ENCODE results near the gene BABAM2. TPM values are rescaled to one million over a fixed set of nuclear protein-coding genes. Genes with fewer than 3 reads are reported as not detected.

The BABAM2 gene
- total and polyA plus RNA-seq, 2 of the 4 experiments (the other 2 are of a cell fraction): 20.9 to 23.1 TPM

GRCh38 chr2:28322051-28322450 is 431.5 kb downstream of the BABAM2 start:
- Histone ChIP-seq H2BK20ac (ENCODE audit: low read depth, low read length) (peak overlapping the region; percentile 0; the same call in 1 of the 2 replicates), H3K4me3 (ENCODE audit: insufficient read depth, low read depth, low read length) (no peak overlapping the region), H4K91ac (ENCODE audit: insufficient read depth, low read depth, low read length) (0 out of 2 replicates have a peak overlapping the region, but pooled peaks have one; percentile 3), H3K36me3 (ENCODE audit: control insufficient read depth, insufficient read depth, low read length) (no peaks in the 10 kb centered on the region), H3K4me1 (ENCODE audit: control insufficient read depth, insufficient read depth, low read length) (peaks cover 20% of the 10 kb centered on the region), H2AK5ac (ENCODE audit: low read depth, low read length) (peak overlapping the region; percentile 3; the same call in 1 of the 2 replicates), H3K56ac (ENCODE audit: extremely low read depth, insufficient read depth, low read length) (no peak overlapping the region), H3K18ac (ENCODE audit: low read depth, low read length) (no peak overlapping the region), H3K9ac (ENCODE audit: low read depth, low read length) (no peak overlapping the region), H2BK120ac (ENCODE audit: low read depth, low read length) (no peak overlapping the region), H4K20me1 (ENCODE audit: insufficient read depth, low read length) (no peaks in the 10 kb centered on the region), H2AFZ (replicated peaks; ENCODE audit: low read length, poor library complexity) (no peak overlapping the region), H2BK5ac (ENCODE audit: low read depth, low read length, poor library complexity, severe bottlenecking) (no peak overlapping the region), H2BK15ac (ENCODE audit: low read depth, low read length) (peak overlapping the region; percentile 20; the same call in 1 of the 3 replicates), H3K23ac (ENCODE audit: low read depth, low read length) (no peak overlapping the region), H3K9me1 (ENCODE audit: insufficient read depth, low read length) (peaks cover 13% of the 10 kb centered on the region), H3K9me3 (ENCODE audit: control insufficient read depth, insufficient read depth, low read length) (no peaks in the 10 kb centered on the region), H3K4me2 (ENCODE audit: low read depth, low read length) (no peak overlapping the region), H3K27ac (ENCODE audit: insufficient read depth, low read length) (no peak overlapping the region), H3K14ac (replicated peaks; ENCODE audit: low read depth, low read length) (0 out of 2 replicates have a peak overlapping the region, but pooled peaks have one; percentile 55), H3K79me1 (ENCODE audit: low read depth in 1 of 2, low read length in 2 of 2) (no peaks in the 10 kb centered on the region), H2AK9ac (replicated peaks; ENCODE audit: low read depth, low read length, poor library complexity) (no peak overlapping the region), H3K27me3 (ENCODE audit: control insufficient read depth, insufficient read depth, low read length) (no peaks in the 10 kb centered on the region), H3K4ac (ENCODE audit: low read depth, low read length) (peak overlapping the region; percentile 31; the same call in 1 of the 2 replicates), H4K5ac (ENCODE audit: low read depth, low read length) (no peak overlapping the region; the same call in 1 of the 2 replicates), H4K8ac (ENCODE audit: low read depth in 2 of 2, low read length in 2 of 2) (no peak overlapping the region)
- intact Hi-C loops (cut with micrococcal nuclease) (no loop called here), in situ Hi-C loops (cut with MboI; ENCODE audit: low sequenced_read_pairs) (no loop called here), dilution Hi-C loops (cut with HindIII; ENCODE audit: low sequenced_read_pairs, unreplicated experiment) (no loop called here)
- no peak for TF ChIP-seq MXI1 (IDR thresholded peaks at IDR 0.05; ENCODE audit: borderline replicate concordance, low read depth, low read length)
- WGBS, 2 experiments (ENCODE audit: extremely low coverage in 2 of 2, insufficient read length in 1 of 2): no CpG with 5 or more reads among the region's 5 CpGs
- DNase-seq (no peak), ATAC-seq (ENCODE audit: low read depth) (no peak)
- CTCF ChIA-PET: no interaction called here
- POLR2A ChIA-PET (ENCODE audit: unreplicated experiment): no interaction called here
- no TSS peak for BruUV-seq (replicated peaks)
